CD4-positive, alpha-beta T cell treated with Interleukin-10 for 1 hour (primary cell): ENCODE measurements around the gene ARHGEF7.
"Not testable (repeated sequence)": the region's sequence is repeated elsewhere in the genome, so short reads cannot be mapped to it uniquely, and the experiment has no call there.

Experiments used
- DNase-seq: peaks from one replicate; pipeline ENCODE4 v3.0.0-alpha.2; 2020

ARHGEF7 gene

GRCh38 chr13:111175372-111175771, 60.3 kb downstream of the ARHGEF7 start:
- no peak for DNase-seq

- no peak for DNase-seq
Observed at GRCh38 chr13:111175935-111176334, 60.8 kb downstream of the ARHGEF7 start.

- DNase-seq: no peak
Observed at GRCh38 chr13:111176421-111176820, 61.3 kb downstream of the ARHGEF7 start.

GRCh38 chr13:111177081-111177711, 62.1 kb downstream of the ARHGEF7 start:
- peak; percentile 67 for DNase-seq

- DNase-seq: no peak
Observed at GRCh38 chr13:111177921-111178320, 62.8 kb downstream of the ARHGEF7 start.

- no peak for DNase-seq
Observed at GRCh38 chr13:111178402-111178801, 63.3 kb downstream of the ARHGEF7 start.

- DNase-seq: no peak
Observed at GRCh38 chr13:111179908-111180760, 65.0 kb downstream of the ARHGEF7 start.

GRCh38 chr13:111181977-111182376, 66.9 kb downstream of the ARHGEF7 start:
- DNase-seq: no peak

GRCh38 chr13:111183087-111183645, 68.1 kb downstream of the ARHGEF7 start:
- DNase-seq: peak; percentile 25

GRCh38 chr13:111183959-111184358, 68.8 kb downstream of the ARHGEF7 start:
- peak; percentile 13 for DNase-seq

GRCh38 chr13:111184458-111185401, 69.6 kb downstream of the ARHGEF7 start:
- DNase-seq: peak; percentile 47

- DNase-seq: no peak
Observed at GRCh38 chr13:111186305-111186935, 71.3 kb downstream of the ARHGEF7 start.

- DNase-seq: no peak
Observed at GRCh38 chr13:111187960-111188541, 72.9 kb downstream of the ARHGEF7 start.

GRCh38 chr13:111189064-111189505, 74.0 kb downstream of the ARHGEF7 start:
- DNase-seq: peak; percentile 75

GRCh38 chr13:111189516-111189915, 74.4 kb downstream of the ARHGEF7 start:
- peak; percentile 46 for DNase-seq

- DNase-seq: not testable (repeated sequence)
Observed at GRCh38 chr13:111193223-111193622, 78.1 kb downstream of the ARHGEF7 start.

GRCh38 chr13:111194651-111195050, 79.5 kb downstream of the ARHGEF7 start:
- not testable (repeated sequence) for DNase-seq

- DNase-seq: not testable (repeated sequence)
Observed at GRCh38 chr13:111198732-111199378, 83.7 kb downstream of the ARHGEF7 start.

GRCh38 chr13:111201304-111201940, 86.3 kb downstream of the ARHGEF7 start:
- DNase-seq: no peak

GRCh38 chr13:111202156-111202621, 87.1 kb downstream of the ARHGEF7 start:
- DNase-seq: no peak

GRCh38 chr13:111202745-111203144, 87.6 kb downstream of the ARHGEF7 start:
- DNase-seq: peak; percentile 37
